NCI-H82 (cell line): ENCODE results near the gene RTN4IP1.

Experiments
- DNase-seq: peaks from one replicate; lab custom pipeline; 2025; lab: John Stamatoyannopoulos, UW

RTN4IP1 gene, protein sequence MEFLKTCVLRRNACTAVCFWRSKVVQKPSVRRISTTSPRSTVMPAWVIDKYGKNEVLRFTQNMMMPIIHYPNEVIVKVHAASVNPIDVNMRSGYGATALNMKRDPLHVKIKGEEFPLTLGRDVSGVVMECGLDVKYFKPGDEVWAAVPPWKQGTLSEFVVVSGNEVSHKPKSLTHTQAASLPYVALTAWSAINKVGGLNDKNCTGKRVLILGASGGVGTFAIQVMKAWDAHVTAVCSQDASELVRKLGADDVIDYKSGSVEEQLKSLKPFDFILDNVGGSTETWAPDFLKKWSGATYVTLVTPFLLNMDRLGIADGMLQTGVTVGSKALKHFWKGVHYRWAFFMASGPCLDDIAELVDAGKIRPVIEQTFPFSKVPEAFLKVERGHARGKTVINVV

DNA sequence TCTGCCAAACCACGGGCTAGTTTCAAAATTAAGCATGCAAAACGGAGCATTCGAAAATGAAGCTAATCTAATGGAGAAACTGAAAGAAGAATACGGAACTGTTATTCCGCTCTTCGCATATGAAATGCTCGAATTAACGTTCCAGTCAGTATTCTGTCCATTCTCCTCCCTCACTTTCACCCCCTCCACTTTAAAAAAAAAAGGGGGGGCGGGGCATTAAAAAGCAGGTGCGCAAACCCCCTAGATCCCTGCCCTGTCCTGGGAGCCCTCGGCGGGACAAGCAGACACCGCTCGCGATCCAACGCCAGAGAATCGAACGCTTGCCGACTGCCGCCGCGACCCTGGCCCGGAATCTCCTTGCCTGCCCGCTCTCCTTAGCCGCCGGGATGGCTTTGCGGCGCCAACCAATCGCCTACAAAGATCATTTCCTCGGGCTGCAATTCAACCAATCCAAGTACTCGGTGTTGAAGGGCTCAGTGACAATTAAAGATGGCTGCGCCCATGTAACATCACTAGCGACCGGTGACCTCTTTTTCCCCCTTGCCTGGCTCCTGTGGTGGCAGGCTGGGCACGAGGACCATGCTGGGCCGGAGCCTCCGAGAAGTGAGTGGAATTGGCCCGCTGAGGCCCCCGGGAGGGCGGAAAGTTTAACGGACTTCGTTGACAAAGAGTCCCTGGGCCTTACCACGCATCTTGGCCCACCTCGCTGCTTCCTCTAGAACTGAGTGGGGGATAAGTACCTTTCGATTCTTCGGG lies at the start of gene RTN4IP1, which contains the start of gene QRSL1:
RTN4IP1 (minus strand) TSS at position 396 of the 756 bp plus-strand sequence. CDS start 477 bp downstream, outside the sequence.
QRSL1 (plus strand) TSS at position 476 of the 756 bp plus-strand sequence; CDS start at position 580, 104 bp downstream.
- DNase-seq, result peak; percentile 94

DNA sequence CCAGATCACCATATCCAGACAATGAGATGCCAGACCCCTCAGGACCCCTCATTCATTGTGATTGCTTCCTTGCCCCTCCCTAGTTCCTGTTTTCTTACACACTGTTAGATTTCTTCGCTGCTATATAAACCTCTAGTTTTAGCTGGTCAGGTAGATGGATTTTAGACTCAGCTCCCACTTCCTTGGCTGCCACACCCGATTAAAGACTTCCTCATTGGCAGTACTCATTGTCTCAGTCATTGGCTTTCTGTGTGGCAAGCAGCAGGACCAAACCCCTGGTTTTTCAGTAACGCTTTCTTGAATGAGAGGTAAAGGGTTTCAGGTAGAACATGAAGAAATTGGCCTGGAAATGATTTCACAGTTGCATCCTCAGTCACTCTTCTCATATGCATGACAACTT lies 48.0 kb upstream of the RTN4IP1 start:
- no peak for DNase-seq

DNA sequence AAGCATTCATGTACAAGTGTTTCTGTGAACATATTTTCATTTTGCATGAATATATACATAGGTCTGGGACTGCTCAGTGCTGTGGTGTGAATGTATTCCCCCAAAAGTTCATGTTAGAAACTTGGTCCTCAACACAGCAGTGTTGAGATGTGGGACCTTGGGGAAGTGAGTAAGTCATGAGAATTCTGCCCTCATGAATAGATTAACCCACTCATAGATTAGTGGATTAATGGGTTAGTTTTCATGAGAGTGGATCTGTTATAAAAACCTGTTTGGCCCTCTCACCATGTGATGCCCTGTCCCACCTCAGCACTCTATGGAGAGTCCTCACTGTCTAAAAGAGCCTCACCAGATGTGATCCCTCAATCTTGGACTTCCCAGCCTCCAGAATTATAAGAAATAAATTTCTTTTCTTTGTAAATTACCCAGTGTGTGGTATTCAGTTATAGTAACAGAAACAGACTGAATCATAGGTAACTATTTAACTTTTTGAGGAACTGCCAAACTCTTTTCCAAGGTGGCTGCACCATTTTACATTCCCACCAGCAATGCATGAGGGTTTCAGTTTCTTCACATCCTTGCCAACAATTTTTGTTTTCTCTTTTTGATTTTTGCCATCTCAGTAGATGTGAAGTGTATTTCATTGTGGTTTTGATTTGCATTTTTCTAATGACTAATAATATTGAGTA lies 45.4 kb upstream of the RTN4IP1 start:
- no peak for DNase-seq

DNA sequence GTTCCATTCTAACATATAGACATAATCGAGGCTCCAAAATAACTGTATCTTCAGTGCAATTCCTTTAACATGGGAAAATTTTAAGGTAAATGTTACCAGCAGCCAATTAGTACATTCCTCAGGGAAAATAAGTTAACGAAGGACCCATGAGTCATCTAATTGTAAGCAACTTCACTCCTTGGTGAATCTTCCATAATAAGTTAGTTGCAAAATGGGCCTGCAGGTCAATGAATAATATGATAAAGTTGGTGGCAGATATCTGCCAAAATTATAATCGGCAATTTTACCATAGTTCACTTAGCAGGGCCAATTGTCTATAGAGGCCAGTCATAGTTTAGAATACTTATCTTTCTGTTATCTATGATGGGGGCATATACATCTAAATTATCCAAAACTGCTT lies 42.4 kb upstream of the RTN4IP1 start:
- DNase-seq, result no peak

DNA sequence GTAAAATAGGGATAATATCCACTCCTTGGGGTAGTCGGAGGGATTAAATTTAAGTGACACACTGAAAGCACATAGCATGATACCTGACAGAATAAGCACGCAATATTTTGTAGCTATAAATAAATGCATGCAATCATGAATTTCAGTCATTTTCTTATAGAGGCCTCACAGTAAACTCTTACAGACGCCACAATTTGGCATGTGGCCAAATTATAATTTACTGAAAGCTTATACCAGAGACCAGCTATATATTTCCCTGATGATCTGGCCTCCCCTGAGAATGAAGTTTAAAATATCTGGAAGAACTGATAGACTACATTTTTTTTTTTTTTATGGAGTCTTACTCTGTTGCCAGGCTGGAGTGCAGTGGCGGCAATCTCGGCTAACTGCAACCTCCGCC lies 40.9 kb upstream of the RTN4IP1 start:
- DNase-seq, result peak; percentile 12

DNA sequence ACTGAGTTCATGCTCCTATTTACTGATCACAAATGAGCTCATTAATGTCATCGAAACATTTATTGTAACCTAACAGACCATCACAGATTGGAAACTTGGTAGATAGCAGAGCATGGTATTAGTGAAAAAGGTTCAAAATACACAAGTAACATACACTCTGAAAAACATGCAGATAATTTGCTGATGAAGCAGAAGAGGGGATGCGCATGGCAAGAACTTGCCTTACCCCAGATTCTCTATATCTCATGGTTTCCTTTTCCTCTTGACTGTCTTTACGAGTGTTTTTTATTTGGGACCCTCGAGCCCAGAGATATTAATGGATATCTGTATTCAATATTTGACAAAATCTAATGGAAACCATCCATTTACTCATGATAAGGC lies 37.7 kb upstream of the RTN4IP1 start:
- DNase-seq, result no peak

DNA sequence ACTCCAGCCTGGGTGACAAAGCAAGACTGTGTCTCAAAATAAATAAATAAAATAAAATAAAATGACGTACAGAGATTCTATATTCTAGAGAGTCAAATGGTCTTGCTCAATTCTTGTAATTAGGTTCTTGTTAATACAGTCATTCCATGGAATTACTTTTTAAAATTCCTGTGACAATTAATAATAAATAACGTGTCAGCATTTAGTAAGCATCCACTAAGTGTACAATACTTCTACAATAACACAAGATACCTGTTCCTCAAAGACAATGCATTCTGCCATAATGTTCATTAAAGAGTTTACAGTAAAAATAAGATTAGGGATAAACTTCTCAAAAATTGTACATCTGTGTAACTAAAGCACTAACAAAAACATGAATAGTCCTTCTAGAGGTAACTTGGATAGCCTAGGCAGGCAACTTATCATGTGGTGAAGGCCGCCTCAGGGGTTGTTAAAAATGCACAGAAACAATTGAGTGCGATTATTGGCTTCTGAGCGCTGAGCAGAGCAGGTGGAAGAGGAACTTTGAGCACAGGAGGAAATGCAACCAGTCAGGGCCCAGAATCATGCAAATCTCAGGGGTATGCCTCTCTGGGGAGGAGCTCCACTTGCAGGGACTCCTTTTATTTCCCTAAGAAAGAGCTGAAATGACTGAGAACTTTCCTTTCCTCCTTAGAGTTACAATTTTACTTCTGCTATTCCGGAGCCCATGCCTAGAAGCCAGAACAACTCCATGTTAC lies 37.2 kb upstream of the RTN4IP1 start:
- no peak for DNase-seq

DNA sequence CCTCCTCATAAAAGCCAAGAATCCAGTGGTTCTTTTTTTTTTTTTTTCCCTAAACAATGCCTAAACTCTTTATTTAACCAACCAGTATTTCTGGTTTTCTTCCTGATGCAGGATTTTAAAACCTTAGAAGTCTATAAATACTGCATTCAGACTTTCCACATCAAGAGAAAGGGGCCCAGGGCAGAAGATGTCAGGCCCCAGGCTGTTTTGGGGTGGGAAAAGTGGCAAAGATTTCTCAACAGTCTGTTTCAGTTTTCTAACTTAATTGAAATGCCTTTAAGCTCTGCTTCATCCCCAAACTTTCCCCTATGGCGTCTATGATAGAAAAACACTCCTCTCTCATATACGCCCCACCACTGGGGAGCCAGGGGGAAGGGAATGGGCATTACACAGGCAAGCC lies 33.2 kb upstream of the RTN4IP1 start:
- DNase-seq, result no peak

DNA sequence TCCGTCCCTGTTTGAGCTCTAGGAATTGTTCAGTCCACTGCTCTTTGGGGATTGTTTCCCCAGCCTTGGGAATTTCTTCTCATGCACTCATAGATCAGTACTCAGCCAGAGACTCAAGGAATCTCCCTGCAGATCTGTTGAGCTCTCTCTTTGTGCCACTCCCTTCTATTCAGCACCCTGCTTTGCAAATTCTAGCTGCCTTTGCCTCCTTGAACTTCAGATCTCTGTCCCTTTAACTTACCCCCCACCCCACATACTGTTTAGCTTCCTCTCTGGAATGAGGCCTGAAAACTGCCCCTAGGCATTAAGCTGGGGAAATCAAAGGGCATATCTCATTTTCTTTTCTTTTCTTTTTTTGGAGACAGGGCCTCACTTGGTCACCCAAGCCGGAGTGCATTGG lies 30.6 kb upstream of the RTN4IP1 start:
- DNase-seq, result no peak

DNA sequence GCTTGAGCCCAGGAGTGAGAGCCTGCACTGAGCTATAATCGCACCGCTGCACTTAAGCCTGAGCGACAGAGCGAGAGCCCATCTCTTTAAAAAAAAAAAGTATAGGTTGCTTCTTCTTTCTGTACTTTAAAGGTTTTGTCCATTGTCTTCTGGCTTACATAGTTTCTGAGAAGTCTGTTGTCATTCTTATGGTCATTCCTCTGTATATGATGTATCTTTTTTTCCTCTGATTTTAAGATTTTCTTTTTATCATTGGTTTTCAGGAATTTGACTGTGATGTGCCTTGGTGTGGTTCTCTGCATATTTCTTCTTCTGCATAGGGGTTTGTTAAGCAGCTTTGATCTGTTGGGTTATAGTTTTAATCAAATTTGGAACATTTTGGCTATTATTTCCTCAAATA lies 29.2 kb upstream of the RTN4IP1 start:
- DNase-seq, result no peak

DNA sequence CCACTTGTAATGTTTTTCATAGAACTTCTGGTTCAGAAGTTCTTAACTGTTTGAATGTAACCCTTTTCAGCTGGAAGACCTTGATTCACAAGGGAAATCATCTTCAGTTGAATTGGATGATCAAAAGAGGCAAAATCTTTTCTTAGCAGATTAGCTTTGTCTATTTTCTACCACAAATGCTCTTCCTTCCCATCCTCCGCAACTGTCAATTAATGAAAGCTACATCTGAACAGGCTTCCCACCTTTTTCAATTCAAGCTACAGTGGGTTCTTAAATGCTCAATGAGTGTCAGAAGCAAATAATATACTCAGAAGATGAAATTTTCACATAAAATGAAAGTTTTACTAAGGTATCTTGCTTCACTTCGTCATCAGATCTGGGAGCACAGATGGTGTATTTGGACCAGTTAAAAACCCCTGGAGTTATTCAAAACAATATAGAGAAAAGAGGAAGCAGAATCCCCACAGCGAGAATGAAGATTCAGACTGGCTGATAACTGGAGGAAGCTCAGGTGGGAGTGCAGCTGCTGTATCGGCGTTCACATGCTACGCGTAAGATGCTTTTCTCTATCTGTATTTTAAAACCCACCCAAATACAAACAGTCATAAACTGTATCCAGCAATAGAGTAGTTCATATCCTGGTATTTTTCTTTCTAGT lies 19.5 kb upstream of the RTN4IP1 start:
- DNase-seq, result no peak

DNA sequence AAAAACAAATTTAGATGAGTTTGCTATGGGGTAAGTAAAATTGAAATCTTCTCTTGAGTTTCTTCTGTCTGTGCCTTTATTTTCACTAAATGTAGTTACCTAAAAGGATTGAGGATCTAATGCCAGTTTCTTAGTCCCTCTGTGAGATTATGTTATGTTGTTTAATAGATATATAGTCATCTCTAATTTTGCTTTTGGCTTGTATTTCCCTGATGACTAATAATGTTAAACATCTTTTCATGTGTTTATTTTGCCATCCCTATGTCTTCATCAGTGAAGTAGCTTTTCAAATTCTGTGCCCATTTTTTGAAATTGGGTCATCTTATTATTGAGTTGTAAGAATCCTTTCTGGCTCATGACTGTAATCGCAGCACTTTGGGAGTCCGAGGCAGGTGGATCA lies 13.8 kb upstream of the RTN4IP1 start:
- no peak for DNase-seq

DNA sequence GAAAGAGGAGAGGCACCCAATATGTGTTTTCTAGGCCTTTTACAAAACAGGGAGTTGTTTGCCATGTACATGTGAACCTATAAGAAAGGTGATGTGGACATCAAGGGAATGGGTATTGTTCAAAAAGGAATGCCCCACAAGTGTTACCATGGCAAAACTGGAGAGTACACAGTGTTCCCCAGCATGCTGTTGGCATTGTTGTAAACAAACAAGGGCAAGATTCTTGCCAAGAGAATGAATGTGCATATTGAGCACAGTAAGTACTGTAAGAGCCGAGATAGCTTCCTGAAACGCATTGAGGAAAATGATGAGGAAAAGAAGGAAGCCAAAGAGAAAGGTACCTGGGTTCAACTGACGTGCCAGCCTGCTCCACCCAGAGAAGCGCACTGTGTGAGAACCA lies 13.2 kb upstream of the RTN4IP1 start:
- no peak for DNase-seq

DNA sequence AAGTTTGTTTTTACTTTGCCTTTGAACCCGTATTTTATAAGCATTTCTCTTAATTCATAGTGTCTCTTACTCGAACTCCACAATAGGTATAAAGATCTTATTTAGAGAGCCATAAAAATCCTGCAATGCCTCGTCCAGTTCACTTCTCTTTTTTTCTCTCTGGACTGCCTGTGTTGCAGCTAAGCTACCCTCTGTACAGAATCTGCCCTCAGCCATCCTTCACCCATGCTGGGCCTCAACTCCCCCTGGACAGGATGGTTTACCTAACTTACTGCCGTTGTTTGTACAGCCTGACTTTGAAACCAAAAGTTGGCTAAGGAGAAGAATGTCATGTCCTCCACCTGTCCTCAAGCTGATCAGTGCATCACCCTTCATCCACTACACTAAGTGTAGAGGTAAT lies 10.5 kb upstream of the RTN4IP1 start:
- DNase-seq, result no peak

DNA sequence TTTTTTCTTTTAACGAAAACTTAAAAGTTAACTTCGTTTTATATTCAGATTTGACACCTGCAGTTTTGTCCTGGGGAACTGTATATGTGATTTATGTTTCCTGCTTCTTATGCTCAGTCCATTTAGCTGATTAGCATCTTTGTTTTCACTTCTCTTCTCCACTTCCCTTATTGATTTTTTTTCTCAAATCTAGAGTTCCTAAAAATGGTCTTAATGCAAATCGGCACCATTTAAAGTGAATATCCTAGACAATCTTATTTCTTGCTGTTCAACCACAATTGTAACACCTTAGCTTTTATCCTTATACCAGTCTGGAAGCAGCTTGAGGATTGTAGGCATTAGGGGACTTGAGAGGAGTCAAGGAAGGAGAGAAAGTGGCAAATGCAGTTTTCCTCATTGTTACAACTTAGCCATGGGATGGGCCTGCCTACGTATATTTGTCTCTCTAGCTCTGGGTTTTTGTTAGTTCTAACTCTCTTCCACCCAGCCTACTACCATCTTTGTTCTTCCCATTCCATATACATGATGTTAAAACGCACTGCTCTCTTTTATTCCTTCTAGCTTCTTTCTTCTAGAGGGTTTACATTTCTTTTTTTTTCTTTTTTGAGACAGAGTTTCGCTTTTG lies 8.5 kb upstream of the RTN4IP1 start:
- DNase-seq, result no peak

DNA sequence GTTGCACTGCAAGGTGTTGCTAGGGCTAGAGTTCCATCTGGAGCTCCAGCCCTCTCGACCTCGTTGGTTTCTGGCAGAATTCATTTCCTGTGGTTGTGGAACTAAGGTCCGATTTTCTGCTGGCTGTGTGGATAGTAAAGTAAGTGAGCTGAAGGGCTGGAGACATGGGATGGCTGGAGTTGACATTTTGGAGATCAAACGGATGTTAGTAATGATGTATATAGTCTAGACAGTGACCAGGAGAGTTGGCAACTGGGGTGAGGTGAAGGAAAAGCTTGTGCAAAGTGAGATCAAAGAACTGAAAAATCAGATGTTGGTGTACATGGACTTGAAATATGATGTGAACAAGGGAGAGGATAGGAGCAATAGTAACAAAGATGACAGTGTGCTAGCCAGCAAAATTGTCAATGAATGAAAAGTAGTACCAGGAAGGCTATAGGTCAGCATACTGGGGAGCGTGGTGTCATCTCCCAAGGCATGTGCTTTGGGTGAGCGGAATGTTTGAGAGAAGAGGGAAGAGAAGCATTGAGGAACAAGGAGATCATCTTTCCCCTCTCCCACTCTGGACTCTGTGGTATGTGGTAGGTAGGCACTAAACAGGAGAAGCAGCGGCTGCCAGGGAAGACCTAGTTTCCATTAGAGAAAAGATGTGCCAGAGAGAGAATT lies 7.9 kb upstream of the RTN4IP1 start:
- DNase-seq, result no peak

DNA sequence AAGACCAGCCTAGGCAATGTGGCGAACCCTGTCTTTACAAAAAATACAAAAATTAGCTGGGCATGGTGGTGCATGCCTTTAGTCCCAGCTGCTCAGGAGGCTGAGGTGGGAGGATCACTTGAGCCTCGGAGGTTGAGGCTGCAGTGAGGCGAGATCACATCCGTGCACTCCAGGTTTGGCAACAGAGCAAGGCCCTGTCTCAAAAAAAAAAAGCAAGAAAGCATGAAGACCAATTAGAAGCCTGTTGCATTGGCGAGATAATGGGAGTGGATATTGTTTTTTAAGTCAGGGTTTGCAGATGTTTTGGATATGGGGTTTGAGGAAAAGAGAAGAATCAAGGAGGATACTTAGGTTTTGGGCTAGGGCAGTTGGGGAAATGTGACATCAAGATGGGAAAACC lies 5.3 kb upstream of the RTN4IP1 start:
- no peak for DNase-seq

DNA sequence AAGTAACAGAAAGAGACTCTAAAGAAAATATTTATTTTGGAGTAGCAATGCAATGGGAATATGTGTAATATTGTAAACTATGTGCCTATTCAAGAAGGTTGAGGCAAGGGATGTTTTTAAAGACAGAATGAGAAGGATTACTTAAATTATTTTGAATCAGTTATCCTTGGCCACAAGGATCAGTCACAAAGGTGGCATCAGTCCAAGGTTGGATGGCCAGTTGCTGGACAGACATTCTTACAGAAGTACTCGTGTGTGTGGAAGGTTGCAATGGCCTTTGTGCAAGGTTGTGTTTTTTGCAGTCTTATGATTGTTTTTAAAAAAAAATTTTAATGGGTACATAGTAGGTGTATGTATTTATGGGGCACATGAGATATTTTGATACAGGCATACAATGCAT lies 2.0 kb upstream of the RTN4IP1 start:
- DNase-seq, result no peak

DNA sequence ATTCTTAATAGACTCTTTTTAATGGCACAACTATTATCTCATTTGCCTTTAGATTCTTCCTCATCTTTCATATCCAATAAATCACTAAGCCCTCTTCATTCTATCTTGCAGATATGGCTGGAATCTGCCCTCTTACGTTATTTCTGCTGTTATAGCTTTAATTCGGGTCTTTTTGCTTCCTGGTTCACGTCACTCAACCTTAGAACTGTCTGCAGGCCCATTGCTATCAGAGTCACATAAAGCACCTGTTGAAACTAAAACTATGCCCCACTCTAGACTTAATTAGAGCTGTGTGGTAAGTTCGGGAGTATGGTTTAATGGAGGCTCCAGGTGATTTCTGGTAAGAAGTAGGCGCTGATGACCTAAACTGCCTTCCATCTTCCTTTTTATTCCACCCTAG lies 1.1 kb upstream of the RTN4IP1 start:
- no peak for DNase-seq

DNA sequence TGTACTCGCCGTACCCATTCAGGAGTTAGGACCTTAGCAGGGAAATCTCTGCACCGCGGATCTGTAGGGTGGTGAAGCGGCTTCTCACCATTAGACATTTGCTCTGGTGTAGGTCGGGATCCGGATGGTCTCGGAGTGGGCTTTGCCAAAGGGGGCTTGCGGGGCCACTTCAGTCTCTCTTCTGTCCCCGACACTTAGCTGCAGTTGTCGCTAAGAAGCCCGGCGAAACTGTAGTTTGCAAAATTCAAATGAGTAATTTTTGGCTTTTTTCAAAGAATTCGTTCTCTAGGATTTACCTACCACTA lies 513 bp upstream of the RTN4IP1 start:
- DNase-seq, result no peak

DNA sequence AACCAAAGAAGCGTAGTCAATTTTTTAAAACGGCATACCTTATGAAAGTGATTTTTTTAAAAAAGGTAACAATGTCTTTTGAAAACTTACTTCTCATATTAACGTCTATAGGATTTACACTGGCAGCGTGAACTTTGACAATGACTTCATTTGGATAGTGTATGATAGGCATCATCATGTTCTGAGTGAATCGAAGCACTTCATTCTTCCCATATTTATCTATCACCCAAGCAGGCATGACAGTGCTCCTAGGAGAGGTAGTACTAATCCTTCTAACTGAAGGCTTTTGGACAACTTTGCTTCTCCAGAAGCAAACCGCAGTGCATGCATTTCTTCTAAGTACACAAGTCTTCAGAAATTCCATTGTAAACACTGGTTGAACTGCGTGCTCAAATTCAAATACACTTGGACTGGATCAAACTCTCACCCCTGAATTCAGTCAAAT lies 618 bp downstream of the RTN4IP1 start:
- peak; percentile 16 for DNase-seq
